ENCODE results near the gene PTPRA.

- peak in 1 of 4 donors; percentile 9 for TF ChIP-seq CTCF (IDR thresholded peaks at IDR 0.05)
- no peak for TF ChIP-seq POLR2A (IDR thresholded peaks at IDR 0.05)
Measured at GRCh38 chr20:3051385-3052019, 178.2 kb downstream of the PTPRA start.

Data from right lobe of liver (tissue), 4 donors.